ENCODE results near the gene DDX17.

DDX17 gene

GRCh38 chr22:38485783-38486182 lies 20.3 kb downstream of the DDX17 start:
- H3K4me3 ChIP-seq (ENCODE audit: low read depth, low read length): no peak overlapping the region
- TF ChIP-seq CTCF (IDR thresholded peaks at IDR 0.05; ENCODE audit: borderline replicate concordance, insufficient read depth, low read depth, low read length): no peak

GRCh38 chr22:38484244-38484643 lies 21.9 kb downstream of the DDX17 start:
- H3K4me3 ChIP-seq (ENCODE audit: low read depth, low read length): no peak overlapping the region
- TF ChIP-seq CTCF (IDR thresholded peaks at IDR 0.05; ENCODE audit: borderline replicate concordance, insufficient read depth, low read depth, low read length): no peak

- H3K4me3 ChIP-seq (ENCODE audit: low read depth, low read length): no peak overlapping the region
- TF ChIP-seq CTCF (IDR thresholded peaks at IDR 0.05; ENCODE audit: borderline replicate concordance, insufficient read depth, low read depth, low read length): no peak
These were observed 23.3 kb downstream of the DDX17 start for GRCh38 chr22:38482662-38483308.

GRCh38 chr22:38481871-38482332 lies 24.2 kb downstream of the DDX17 start:
- H3K4me3 ChIP-seq (ENCODE audit: low read depth, low read length): no peak overlapping the region
- no peak for TF ChIP-seq CTCF (IDR thresholded peaks at IDR 0.05; ENCODE audit: borderline replicate concordance, insufficient read depth, low read depth, low read length)

GRCh38 chr22:38481162-38481870 lies 24.8 kb downstream of the DDX17 start:
- no peak for TF ChIP-seq CTCF (IDR thresholded peaks at IDR 0.05; ENCODE audit: borderline replicate concordance, insufficient read depth, low read depth, low read length)
- no peak overlapping the region for H3K4me3 ChIP-seq (ENCODE audit: low read depth, low read length)

- H3K4me3 ChIP-seq (ENCODE audit: low read depth, low read length): no peak overlapping the region
- TF ChIP-seq CTCF (IDR thresholded peaks at IDR 0.05; ENCODE audit: borderline replicate concordance, insufficient read depth, low read depth, low read length): no peak
These were observed 26.8 kb downstream of the DDX17 start for GRCh38 chr22:38479096-38479837.

All from GM12875 (cell line).